ENCODE measurements around the gene P2RX1.

The P2RX1 gene

DNA sequence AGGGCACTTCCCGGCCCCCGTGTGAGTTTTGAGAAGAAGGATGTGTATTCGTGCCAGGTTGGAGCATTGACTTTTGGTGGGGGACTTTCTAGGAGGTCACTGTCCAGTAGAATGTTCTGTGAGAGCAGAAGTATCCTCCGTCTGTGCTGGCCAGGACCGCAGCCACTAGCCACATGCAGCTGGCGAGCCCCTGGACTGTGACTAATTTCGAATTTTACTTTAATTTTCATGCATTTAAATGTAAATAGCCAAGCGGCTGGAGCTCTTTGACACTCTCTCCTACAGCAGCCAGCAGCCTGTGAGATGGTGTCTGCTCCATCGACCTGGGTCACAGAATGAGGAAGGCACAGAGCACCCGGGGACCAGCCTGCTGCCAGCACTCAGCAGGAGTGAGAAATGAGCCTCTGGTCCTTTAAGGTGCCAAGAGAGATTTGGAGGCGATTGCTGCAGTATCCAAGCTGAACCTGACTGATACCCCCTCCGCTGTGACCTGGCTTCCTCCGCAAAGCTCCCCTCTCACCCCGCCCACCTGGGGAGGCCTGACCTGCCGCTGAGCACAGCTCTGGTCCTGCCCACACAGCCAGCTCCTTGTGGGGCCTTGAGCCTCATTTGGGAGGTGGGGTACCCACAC lies 40.2 kb upstream of the P2RX1 start:
- Histone ChIP-seq H3K4me1 (ENCODE audit: insufficient read depth, low read length, severe bottlenecking) (peaks cover 48% of the 10 kb centered on the region), H3K9ac (ENCODE audit: low read length) (peak overlapping the region; percentile 2; the same call in 1 of the 2 replicates), H3F3A (ENCODE audit: insufficient read depth, low read length) (no peaks in the 10 kb centered on the region), H3K79me2 (ENCODE audit: insufficient read depth, low read length) (peaks cover 47% of the 10 kb centered on the region), H3K9me2 (ENCODE audit: low read depth, low read length) (no peaks in the 10 kb centered on the region), H4K20me1 (ENCODE audit: insufficient read depth, low read length) (no peaks in the 10 kb centered on the region), H3K36me3 (ENCODE audit: insufficient read depth, low read length) (peaks cover 61% of the 10 kb centered on the region), H2AFZ (ENCODE audit: low read length) (no peak overlapping the region), H3K27ac (ENCODE audit: low read depth, low read length, poor library complexity, severe bottlenecking) (peak overlapping the region; percentile 73), H3K27me3 (ENCODE audit: insufficient read depth, low read length) (no peaks in the 10 kb centered on the region), H3K4me3 (ENCODE audit: low read depth, low read length, poor library complexity, severe bottlenecking) (peak overlapping the region; percentile 4), H3K4me2 (ENCODE audit: low read length) (peak overlapping the region; percentile 47; the same call in 1 of the 2 replicates), H3K9me3 (ENCODE audit: low read length) (no peaks in the 10 kb centered on the region)
- TF ChIP-seq CTCF (IDR thresholded peaks at IDR 0.05; ENCODE audit: low read length) = no peak
- no peak for TF ChIP-seq EZH2 (IDR thresholded peaks at IDR 0.05; ENCODE audit: borderline replicate concordance, low read length)

- H3K9ac ChIP-seq (ENCODE audit: low read length) = no peak overlapping the region
- peaks cover 40% of the 10 kb centered on the region for H3K4me1 ChIP-seq (ENCODE audit: insufficient read depth, low read length, severe bottlenecking)
- peaks cover 40% of the 10 kb centered on the region for H3K79me2 ChIP-seq (ENCODE audit: insufficient read depth, low read length)
- H4K20me1 ChIP-seq (ENCODE audit: insufficient read depth, low read length) = no peaks in the 10 kb centered on the region
- H2AFZ ChIP-seq (ENCODE audit: low read length) = no peak overlapping the region
- no peak overlapping the region for H3K4me2 ChIP-seq (ENCODE audit: low read length)
- no peaks in the 10 kb centered on the region for H3K9me3 ChIP-seq (ENCODE audit: low read length)
- no peaks in the 10 kb centered on the region for H3F3A ChIP-seq (ENCODE audit: insufficient read depth, low read length)
- H3K4me3 ChIP-seq (ENCODE audit: low read depth, low read length, poor library complexity, severe bottlenecking) = no peak overlapping the region
- peaks cover 62% of the 10 kb centered on the region for H3K36me3 ChIP-seq (ENCODE audit: insufficient read depth, low read length)
- TF ChIP-seq EZH2 (IDR thresholded peaks at IDR 0.05; ENCODE audit: borderline replicate concordance, low read length) (no peak), CTCF (IDR thresholded peaks at IDR 0.05; ENCODE audit: low read length) (no peak)
- H3K9me2 ChIP-seq (ENCODE audit: low read depth, low read length) = no peaks in the 10 kb centered on the region
- no peak overlapping the region for H3K27ac ChIP-seq (ENCODE audit: low read depth, low read length, poor library complexity, severe bottlenecking)
- H3K27me3 ChIP-seq (ENCODE audit: insufficient read depth, low read length) = no peaks in the 10 kb centered on the region
Measured at GRCh38 chr17:3955673-3955988, 39.4 kb upstream of the P2RX1 start.

DNA sequence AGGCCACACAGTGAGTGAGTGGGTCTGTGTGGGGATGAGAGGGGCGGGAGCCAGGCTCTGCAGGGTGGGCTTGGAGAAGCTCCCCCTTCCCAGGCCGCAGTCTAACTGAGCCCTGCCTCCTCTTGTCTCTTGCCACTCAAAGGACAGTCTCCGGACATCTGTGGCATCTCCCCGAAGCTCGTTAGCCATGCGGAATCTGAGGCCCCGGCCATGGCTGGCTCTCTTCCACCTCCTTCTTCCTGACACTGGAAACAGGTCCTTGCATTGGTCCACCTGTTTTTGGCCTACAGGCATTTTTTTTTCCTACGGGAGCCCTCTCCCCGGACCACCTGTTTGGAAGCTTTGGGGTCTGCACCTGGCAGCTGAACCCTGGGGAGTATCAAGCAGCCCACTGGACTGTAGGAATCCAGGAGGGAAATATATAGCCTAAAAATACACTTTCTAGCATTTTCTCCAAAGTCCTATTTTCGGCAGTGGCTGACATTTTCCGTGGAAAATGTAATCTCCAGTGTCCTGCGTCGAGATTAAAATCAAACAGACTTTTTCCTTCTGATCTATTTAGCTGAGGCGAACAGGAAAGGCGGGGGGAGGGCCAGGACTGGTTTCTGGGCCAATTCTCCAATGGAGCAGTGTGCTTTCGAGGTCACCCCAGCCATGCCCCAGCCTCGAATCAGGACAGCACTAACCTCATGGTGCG lies 38.9 kb upstream of the P2RX1 start:
- TF ChIP-seq CTCF (IDR thresholded peaks at IDR 0.05; ENCODE audit: low read length) = no peak
- TF ChIP-seq EZH2 (IDR thresholded peaks at IDR 0.05; ENCODE audit: borderline replicate concordance, low read length) = no peak
- Histone ChIP-seq H3K9me3 (ENCODE audit: low read length) (no peaks in the 10 kb centered on the region), H3K27ac (ENCODE audit: low read depth, low read length, poor library complexity, severe bottlenecking) (no peak overlapping the region), H2AFZ (ENCODE audit: low read length) (no peak overlapping the region), H3K79me2 (ENCODE audit: insufficient read depth, low read length) (peaks cover 35% of the 10 kb centered on the region), H3K27me3 (ENCODE audit: insufficient read depth, low read length) (no peaks in the 10 kb centered on the region), H3K9me2 (ENCODE audit: low read depth, low read length) (no peaks in the 10 kb centered on the region), H3K9ac (ENCODE audit: low read length) (no peak overlapping the region), H3K4me1 (ENCODE audit: insufficient read depth, low read length, severe bottlenecking) (peaks cover 35% of the 10 kb centered on the region), H4K20me1 (ENCODE audit: insufficient read depth, low read length) (no peaks in the 10 kb centered on the region), H3K4me3 (ENCODE audit: low read depth, low read length, poor library complexity, severe bottlenecking) (no peak overlapping the region), H3K4me2 (ENCODE audit: low read length) (no peak overlapping the region), H3K36me3 (ENCODE audit: insufficient read depth, low read length) (peaks cover 67% of the 10 kb centered on the region), H3F3A (ENCODE audit: insufficient read depth, low read length) (no peaks in the 10 kb centered on the region)
